Vagina (tissue), 2 donors: Measurements from ENCODE around the gene ABHD12B. TPM values are rescaled to one million over a fixed set of nuclear protein-coding genes. Genes with fewer than 3 reads are reported as not detected.

Source experiments
- DNase-seq, 2 donors: peaks; one replicate each; pipeline ENCODE4 v3.0.0-alpha.2; 2017; ENCODE audit errors: extremely low spot score in 2 of 2
- H3K27ac ChIP-seq: fragments of 200-600 bp; sonication (generic); one replicate; pipeline ENCODE4 v1.5.1; 2019
- H3K27me3 ChIP-seq: fragments of 200-600 bp; sonication (generic); one replicate; pipeline ENCODE4 v1.5.1; 2019
- H3K36me3 ChIP-seq, 2 donors: fragments of 200-600 bp; sonication (generic); one replicate each; pipeline ENCODE4 v1.5.1; 2017 to 2019
- H3K4me1 ChIP-seq: fragments of 200-600 bp; sonication (generic); one replicate; pipeline ENCODE4 v1.5.1; 2019
- H3K4me3 ChIP-seq, 2 donors: fragments of 200-600 bp; sonication (generic); 1 replicate in 1 of 2; 2 replicates in 1 of 2; pipeline ENCODE4 v1.5.1; 2016 to 2019
- H3K9me3 ChIP-seq: fragments of 200-600 bp; sonication (generic); one replicate; pipeline ENCODE4 v1.5.1; 2019
- POLR2A ChIP-seq, 2 donors: fragments of 450-650 bp; IDR thresholded peaks; one replicate each; pipeline ENCODE4 v1.6.1; 2017; ENCODE audit warnings: antibody characterized with exemption in 2 of 2, mild to moderate bottlenecking in 2 of 2, moderate library complexity in 2 of 2
- POLR2AphosphoS5 ChIP-seq, 2 donors: sonication (generic); formaldehyde crosslinking; IDR thresholded peaks; one replicate each; pipeline ENCODE4 v1.9.0; 2017; ENCODE audit warnings: antibody characterized with exemption in 2 of 2, mild to moderate bottlenecking in 2 of 2, low read depth in 1 of 2; ENCODE audit not compliant: insufficient read depth in 1 of 2
- intact Hi-C: fragments of 100-400 bp; cut with DNase I; formaldehyde crosslinking; loops from one replicate; pipeline ENCODE4 v1.15.1; 2023
- total RNA-seq: library from RNA; depleted of rRNA; stranded (reverse); fragments of >200 nt; gene quantifications from one replicate; pipeline ENCODE4 v1.2.3, GENCODE V29; 2016
- TF ChIP-seq, protein P1 (sequence below), 3 experiments: fragments of 450-650 bp in 2 of 3; fragments of 200-600 bp in 1 of 3; sonication (generic) in 1 of 3; IDR thresholded peaks; one replicate each; pipeline ENCODE4 v1.5.1; 2017 to 2019; ENCODE audit warnings: antibody characterized with exemption in 3 of 3, mild to moderate bottlenecking in 2 of 3, moderate library complexity in 2 of 3

ABHD12B gene
- total RNA-seq, 1 donor from 2014 or later: not detected

DNA sequence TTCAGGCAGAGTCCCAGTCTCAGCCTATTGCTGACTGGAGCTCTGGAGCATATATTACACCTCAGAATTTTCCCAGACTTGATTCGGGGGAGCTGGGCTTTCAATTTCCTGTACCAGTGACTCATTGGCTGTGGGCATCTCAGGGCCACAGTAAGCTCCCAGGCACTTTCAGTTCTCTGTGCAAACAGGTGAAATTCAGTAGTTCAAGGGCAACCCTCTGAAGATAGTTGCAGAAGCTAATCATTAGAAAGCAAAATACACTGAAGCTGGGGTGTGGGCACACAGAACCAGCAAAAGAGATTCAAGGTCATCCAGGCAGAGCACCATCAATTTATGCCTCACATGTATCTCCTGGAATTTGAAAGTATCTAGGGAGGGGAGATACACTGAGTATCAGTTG is 32.8 kb upstream of the ABHD12B start:
- Histone ChIP-seq H3K4me3 (no peak overlapping the region), H3K36me3 (no peaks in the 10 kb centered on the region), H3K4me1 (no peaks in the 10 kb centered on the region), H3K27ac (no peak overlapping the region), H3K9me3 (no peaks in the 10 kb centered on the region), H3K27me3 (no peaks in the 10 kb centered on the region)
- intact Hi-C loops: no loop called here
- no peak for DNase-seq
- TF ChIP-seq POLR2AphosphoS5 (IDR thresholded peaks at IDR 0.05; ENCODE audit: insufficient read depth in 1 of 2, low read depth in 1 of 2) (no peak), POLR2A (IDR thresholded peaks at IDR 0.05) (no peak)
- TF ChIP-seq, protein P1, sequence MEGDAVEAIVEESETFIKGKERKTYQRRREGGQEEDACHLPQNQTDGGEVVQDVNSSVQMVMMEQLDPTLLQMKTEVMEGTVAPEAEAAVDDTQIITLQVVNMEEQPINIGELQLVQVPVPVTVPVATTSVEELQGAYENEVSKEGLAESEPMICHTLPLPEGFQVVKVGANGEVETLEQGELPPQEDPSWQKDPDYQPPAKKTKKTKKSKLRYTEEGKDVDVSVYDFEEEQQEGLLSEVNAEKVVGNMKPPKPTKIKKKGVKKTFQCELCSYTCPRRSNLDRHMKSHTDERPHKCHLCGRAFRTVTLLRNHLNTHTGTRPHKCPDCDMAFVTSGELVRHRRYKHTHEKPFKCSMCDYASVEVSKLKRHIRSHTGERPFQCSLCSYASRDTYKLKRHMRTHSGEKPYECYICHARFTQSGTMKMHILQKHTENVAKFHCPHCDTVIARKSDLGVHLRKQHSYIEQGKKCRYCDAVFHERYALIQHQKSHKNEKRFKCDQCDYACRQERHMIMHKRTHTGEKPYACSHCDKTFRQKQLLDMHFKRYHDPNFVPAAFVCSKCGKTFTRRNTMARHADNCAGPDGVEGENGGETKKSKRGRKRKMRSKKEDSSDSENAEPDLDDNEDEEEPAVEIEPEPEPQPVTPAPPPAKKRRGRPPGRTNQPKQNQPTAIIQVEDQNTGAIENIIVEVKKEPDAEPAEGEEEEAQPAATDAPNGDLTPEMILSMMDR (IDR thresholded peaks at IDR 0.05): no peak

DNA sequence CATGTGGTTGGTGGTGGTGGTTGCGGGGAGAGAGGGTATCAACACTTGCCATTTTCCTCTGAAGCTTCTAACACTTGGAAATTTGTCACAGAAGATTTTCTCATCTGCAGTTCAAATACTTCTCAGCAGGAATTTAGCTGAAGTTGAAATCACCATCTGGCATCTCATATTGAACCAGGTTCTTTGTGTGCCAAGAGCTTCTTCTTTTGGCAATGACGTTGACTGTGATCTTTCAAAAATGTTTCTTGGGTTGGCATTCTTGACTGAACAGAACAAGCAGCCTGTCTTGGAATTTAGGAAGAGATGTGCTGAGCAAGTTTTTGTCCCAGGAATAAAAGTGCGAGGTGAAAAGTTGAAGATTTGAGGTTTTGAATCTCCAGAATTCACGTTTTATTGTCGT is 32.2 kb upstream of the ABHD12B start:
- H3K27me3 ChIP-seq: no peaks in the 10 kb centered on the region
- H3K9me3 ChIP-seq: no peaks in the 10 kb centered on the region
- intact Hi-C loops: no loop called here
- no peak overlapping the region for H3K4me3 ChIP-seq
- no peaks in the 10 kb centered on the region for H3K36me3 ChIP-seq
- TF ChIP-seq, protein P1 (IDR thresholded peaks at IDR 0.05): no peak
- no peak for TF ChIP-seq POLR2A (IDR thresholded peaks at IDR 0.05)
- TF ChIP-seq POLR2AphosphoS5 (IDR thresholded peaks at IDR 0.05; ENCODE audit: insufficient read depth in 1 of 2, low read depth in 1 of 2): no peak
- no peak overlapping the region for H3K27ac ChIP-seq
- H3K4me1 ChIP-seq: no peaks in the 10 kb centered on the region
- no peak for DNase-seq

DNA sequence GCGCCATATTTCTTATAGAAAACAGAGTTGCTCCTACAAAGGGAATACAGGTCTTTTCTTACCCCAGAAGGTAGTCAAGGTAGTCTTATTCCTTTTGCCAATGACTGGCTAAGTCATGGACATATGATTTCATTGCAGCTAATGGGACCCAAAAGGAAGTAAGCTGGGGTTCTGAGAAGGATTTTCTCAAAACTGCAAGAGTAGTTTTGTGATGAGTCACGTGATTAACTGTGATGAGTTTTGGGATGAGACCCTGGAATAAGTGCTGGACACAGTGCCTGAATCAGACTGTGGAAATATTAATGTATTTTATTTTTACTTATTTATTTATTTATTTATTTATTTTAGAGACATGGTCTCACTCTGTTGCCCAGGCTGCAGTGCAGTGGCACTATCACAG is 27.5 kb upstream of the ABHD12B start:
- intact Hi-C loops: no loop called here
- TF ChIP-seq, protein P1 (IDR thresholded peaks at IDR 0.05): no peak
- TF ChIP-seq POLR2A (IDR thresholded peaks at IDR 0.05) (no peak), POLR2AphosphoS5 (IDR thresholded peaks at IDR 0.05; ENCODE audit: insufficient read depth in 1 of 2, low read depth in 1 of 2) (no peak)
- Histone ChIP-seq H3K9me3 (no peaks in the 10 kb centered on the region), H3K27ac (no peak overlapping the region), H3K4me3 (no peak overlapping the region), H3K27me3 (no peaks in the 10 kb centered on the region), H3K36me3 (no peaks in the 10 kb centered on the region), H3K4me1 (no peaks in the 10 kb centered on the region)
- no peak for DNase-seq

DNA sequence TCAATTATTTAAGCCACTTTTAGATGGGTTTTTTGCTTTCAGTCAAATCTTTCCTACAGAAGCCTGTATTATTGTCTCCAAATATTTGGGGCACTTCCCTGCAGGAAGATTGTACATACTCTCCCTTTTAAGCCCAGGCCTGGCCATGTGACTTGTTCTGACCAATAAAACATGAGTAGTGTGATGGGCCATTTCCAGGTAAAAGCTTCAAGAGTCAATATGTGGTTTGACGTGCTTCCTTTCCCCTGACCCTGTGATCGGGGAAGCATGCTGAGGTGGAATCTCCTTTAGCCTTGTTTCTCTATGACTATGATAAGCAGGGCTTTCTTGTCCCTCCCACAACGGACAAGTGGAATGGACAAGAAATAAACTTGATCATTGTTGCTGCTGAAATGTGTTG is 26.7 kb upstream of the ABHD12B start:
- Histone ChIP-seq H3K27me3 (no peaks in the 10 kb centered on the region), H3K36me3 (no peaks in the 10 kb centered on the region), H3K4me3 (no peak overlapping the region), H3K4me1 (no peaks in the 10 kb centered on the region), H3K9me3 (no peaks in the 10 kb centered on the region), H3K27ac (no peak overlapping the region)
- intact Hi-C loops: no loop called here
- DNase-seq: no peak
- TF ChIP-seq, protein P1 (IDR thresholded peaks at IDR 0.05): no peak
- TF ChIP-seq POLR2A (IDR thresholded peaks at IDR 0.05) (no peak), POLR2AphosphoS5 (IDR thresholded peaks at IDR 0.05; ENCODE audit: insufficient read depth in 1 of 2, low read depth in 1 of 2) (no peak)

DNA sequence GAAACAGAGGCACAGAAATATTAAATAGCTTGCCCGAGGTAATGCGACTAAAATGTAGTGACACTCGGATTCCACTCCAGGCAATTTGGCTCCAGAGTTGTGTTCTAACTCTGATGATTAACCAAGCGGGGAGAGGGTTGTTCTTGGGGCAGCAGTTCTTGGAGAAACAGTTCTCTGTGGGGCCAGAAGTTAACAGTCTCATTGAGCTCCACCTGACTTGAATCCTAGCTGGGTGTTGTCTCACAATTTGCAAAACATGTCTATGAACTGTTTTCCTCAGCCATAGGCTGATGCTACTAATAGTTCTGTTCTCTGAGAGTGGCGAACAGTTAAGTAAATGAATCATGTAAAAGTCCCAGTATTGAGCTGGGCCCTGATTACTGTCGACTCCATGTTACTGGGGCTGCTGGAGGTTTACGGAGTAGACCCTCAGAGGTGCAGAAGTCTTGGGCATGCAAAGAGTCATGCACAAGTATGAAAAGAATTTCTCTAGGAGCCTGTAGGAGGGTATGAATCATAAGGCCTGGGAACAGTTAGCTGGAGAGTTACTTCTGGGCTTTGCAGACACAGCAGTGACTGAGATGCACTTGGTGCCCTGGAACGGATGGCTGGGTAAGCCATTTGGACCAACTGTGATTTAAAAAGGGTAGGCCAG is 25.5 kb upstream of the ABHD12B start:
- no peak for DNase-seq
- H3K4me1 ChIP-seq: no peaks in the 10 kb centered on the region
- H3K9me3 ChIP-seq: no peaks in the 10 kb centered on the region
- no peaks in the 10 kb centered on the region for H3K27me3 ChIP-seq
- TF ChIP-seq, protein P1 (IDR thresholded peaks at IDR 0.05): no peak
- TF ChIP-seq POLR2A (IDR thresholded peaks at IDR 0.05) (no peak), POLR2AphosphoS5 (IDR thresholded peaks at IDR 0.05; ENCODE audit: insufficient read depth in 1 of 2, low read depth in 1 of 2) (no peak)
- intact Hi-C loops: no loop called here
- H3K27ac ChIP-seq: no peak overlapping the region
- no peaks in the 10 kb centered on the region for H3K36me3 ChIP-seq
- no peak overlapping the region for H3K4me3 ChIP-seq
